Measurements from ENCODE around the gene PRPSAP1.

Gene PRPSAP1

DNA sequence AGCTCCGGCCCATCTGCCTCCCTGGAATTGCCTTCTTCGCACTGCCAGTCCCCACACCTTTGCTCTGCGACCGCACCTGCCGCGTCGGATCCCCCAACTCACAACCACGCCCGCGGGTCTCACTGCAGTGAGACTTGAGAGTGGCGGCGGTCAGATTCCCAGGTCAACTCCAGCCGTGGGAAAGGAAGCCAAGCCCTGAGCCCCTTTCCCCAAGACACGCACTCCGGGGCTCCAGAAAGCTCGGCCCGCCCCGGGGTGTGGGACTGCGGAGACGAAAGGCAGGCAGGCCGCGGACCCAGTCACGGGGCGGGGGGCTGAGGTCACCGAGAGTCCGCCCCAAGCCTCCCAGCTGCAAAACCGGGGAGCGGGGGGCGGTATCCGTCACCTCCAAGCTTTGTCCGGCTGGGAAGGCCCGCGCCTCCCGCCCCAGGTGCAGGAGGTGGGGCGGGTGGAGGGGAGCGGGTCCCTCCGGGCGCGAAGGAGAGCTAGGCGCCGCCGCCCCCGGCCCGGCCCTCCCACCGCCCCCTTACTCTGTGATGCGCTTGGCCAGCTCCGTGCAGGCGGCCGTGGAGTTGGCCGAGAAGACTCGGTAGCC lies 615 bp downstream of the PRPSAP1 start (continued):
- TF ChIP-seq, protein P1, sequence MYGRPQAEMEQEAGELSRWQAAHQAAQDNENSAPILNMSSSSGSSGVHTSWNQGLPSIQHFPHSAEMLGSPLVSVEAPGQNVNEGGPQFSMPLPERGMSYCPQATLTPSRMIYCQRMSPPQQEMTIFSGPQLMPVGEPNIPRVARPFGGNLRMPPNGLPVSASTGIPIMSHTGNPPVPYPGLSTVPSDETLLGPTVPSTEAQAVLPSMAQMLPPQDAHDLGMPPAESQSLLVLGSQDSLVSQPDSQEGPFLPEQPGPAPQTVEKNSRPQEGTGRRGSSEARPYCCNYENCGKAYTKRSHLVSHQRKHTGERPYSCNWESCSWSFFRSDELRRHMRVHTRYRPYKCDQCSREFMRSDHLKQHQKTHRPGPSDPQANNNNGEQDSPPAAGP (tag by site-specific recombination; IDR thresholded peaks at IDR 0.05) = no peak
- TF ChIP-seq ZNF830 (tag by site-specific recombination; IDR thresholded peaks at IDR 0.05; ENCODE audit: low read depth) = no peak
- no peak for TF ChIP-seq ZNF121 (tag by site-specific recombination; IDR thresholded peaks at IDR 0.05)
- no peak for TF ChIP-seq ZNF654 (tag by site-specific recombination; IDR thresholded peaks at IDR 0.05; ENCODE audit: low read depth)
- TF ChIP-seq ZNF747 (tag by site-specific recombination; IDR thresholded peaks at IDR 0.05) = no peak
- no peak for TF ChIP-seq KLF9 (tag by site-specific recombination; IDR thresholded peaks at IDR 0.05; ENCODE audit: low read depth)
- TF ChIP-seq ZNF324 (tag by site-specific recombination; IDR thresholded peaks at IDR 0.05) = no peak
- no peak for TF ChIP-seq HOXD13 (CRISPR knock-in tag; IDR thresholded peaks at IDR 0.05; ENCODE audit: borderline replicate concordance)
- no peak for TF ChIP-seq ZNF426 (tag by site-specific recombination; IDR thresholded peaks at IDR 0.05)
- TF ChIP-seq, protein P2, sequence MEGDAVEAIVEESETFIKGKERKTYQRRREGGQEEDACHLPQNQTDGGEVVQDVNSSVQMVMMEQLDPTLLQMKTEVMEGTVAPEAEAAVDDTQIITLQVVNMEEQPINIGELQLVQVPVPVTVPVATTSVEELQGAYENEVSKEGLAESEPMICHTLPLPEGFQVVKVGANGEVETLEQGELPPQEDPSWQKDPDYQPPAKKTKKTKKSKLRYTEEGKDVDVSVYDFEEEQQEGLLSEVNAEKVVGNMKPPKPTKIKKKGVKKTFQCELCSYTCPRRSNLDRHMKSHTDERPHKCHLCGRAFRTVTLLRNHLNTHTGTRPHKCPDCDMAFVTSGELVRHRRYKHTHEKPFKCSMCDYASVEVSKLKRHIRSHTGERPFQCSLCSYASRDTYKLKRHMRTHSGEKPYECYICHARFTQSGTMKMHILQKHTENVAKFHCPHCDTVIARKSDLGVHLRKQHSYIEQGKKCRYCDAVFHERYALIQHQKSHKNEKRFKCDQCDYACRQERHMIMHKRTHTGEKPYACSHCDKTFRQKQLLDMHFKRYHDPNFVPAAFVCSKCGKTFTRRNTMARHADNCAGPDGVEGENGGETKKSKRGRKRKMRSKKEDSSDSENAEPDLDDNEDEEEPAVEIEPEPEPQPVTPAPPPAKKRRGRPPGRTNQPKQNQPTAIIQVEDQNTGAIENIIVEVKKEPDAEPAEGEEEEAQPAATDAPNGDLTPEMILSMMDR (tag by site-specific recombination; IDR thresholded peaks at IDR 0.05) = no peak
- no peak for TF ChIP-seq KLF7 (tag by site-specific recombination; IDR thresholded peaks at IDR 0.05; ENCODE audit: borderline replicate concordance)
- no peak for TF ChIP-seq MYNN (tag by site-specific recombination; IDR thresholded peaks at IDR 0.05; ENCODE audit: borderline replicate concordance)
- TF ChIP-seq ZFP3 (tag by site-specific recombination; IDR thresholded peaks at IDR 0.05; ENCODE audit: low read depth) = no peak
- TF ChIP-seq FEZF1 (tag by site-specific recombination; IDR thresholded peaks at IDR 0.05) = no peak
- TF ChIP-seq, protein P3, sequence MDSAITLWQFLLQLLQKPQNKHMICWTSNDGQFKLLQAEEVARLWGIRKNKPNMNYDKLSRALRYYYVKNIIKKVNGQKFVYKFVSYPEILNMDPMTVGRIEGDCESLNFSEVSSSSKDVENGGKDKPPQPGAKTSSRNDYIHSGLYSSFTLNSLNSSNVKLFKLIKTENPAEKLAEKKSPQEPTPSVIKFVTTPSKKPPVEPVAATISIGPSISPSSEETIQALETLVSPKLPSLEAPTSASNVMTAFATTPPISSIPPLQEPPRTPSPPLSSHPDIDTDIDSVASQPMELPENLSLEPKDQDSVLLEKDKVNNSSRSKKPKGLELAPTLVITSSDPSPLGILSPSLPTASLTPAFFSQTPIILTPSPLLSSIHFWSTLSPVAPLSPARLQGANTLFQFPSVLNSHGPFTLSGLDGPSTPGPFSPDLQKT (IDR thresholded peaks at IDR 0.05; ENCODE audit: borderline replicate concordance, low read depth, low read length) = no peak
- no peak for TF ChIP-seq ZNF558 (tag by site-specific recombination; IDR thresholded peaks at IDR 0.05)
- TF ChIP-seq ZNF140 (tag by site-specific recombination; IDR thresholded peaks at IDR 0.05) = no peak
- TF ChIP-seq ZNF707 (tag by site-specific recombination; IDR thresholded peaks at IDR 0.05) = no peak
- no peak for TF ChIP-seq ZNF354C (tag by site-specific recombination; IDR thresholded peaks at IDR 0.05; ENCODE audit: borderline replicate concordance, low read depth)
- no peak for TF ChIP-seq TRIM28 (IDR thresholded peaks at IDR 0.05; ENCODE audit: borderline replicate concordance, low read length)
- TF ChIP-seq ZNF626 (tag by site-specific recombination; IDR thresholded peaks at IDR 0.05) = no peak
- TF ChIP-seq, protein P4, sequence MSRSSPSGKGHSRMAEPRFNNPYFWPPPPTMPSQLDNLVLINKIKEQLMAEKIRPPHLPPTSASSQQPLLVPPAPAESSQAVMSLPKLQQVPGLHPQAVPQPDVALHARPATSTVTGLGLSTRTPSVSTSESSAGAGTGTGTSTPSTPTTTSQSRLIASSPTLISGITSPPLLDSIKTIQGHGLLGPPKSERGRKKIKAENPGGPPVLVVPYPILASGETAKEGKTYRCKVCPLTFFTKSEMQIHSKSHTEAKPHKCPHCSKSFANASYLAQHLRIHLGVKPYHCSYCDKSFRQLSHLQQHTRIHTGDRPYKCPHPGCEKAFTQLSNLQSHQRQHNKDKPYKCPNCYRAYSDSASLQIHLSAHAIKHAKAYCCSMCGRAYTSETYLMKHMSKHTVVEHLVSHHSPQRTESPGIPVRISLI (tag by site-specific recombination; IDR thresholded peaks at IDR 0.05) = no peak
- TF ChIP-seq ZNF843 (tag by site-specific recombination; IDR thresholded peaks at IDR 0.05) = no peak
- TF ChIP-seq, protein P5, sequence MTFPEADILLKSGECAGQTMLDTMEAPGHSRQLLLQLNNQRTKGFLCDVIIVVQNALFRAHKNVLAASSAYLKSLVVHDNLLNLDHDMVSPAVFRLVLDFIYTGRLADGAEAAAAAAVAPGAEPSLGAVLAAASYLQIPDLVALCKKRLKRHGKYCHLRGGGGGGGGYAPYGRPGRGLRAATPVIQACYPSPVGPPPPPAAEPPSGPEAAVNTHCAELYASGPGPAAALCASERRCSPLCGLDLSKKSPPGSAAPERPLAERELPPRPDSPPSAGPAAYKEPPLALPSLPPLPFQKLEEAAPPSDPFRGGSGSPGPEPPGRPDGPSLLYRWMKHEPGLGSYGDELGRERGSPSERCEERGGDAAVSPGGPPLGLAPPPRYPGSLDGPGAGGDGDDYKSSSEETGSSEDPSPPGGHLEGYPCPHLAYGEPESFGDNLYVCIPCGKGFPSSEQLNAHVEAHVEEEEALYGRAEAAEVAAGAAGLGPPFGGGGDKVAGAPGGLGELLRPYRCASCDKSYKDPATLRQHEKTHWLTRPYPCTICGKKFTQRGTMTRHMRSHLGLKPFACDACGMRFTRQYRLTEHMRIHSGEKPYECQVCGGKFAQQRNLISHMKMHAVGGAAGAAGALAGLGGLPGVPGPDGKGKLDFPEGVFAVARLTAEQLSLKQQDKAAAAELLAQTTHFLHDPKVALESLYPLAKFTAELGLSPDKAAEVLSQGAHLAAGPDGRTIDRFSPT (tag by site-specific recombination; IDR thresholded peaks at IDR 0.05) = no peak
- TF ChIP-seq GLIS2 (tag by site-specific recombination; IDR thresholded peaks at IDR 0.05) = peak; percentile 32; the same call in 1 of the 2 replicates
- TF ChIP-seq SP7 (tag by site-specific recombination; IDR thresholded peaks at IDR 0.05) = no peak
- TF ChIP-seq GLIS1 (tag by site-specific recombination; IDR thresholded peaks at IDR 0.05) = no peak
- no peak for TF ChIP-seq ZNF350 (tag by site-specific recombination; IDR thresholded peaks at IDR 0.05)
- 0 out of 2 replicates have a peak, but pooled peaks have one; percentile 32 for TF ChIP-seq ZNF600 (tag by site-specific recombination; IDR thresholded peaks at IDR 0.05)
- TF ChIP-seq SP3 (tag by site-specific recombination; IDR thresholded peaks at IDR 0.05) = peak; percentile 1
- TF ChIP-seq SCRT2 (tag by site-specific recombination; IDR thresholded peaks at IDR 0.05) = no peak
- TF ChIP-seq ZNF248 (tag by site-specific recombination; IDR thresholded peaks at IDR 0.05) = no peak
- TF ChIP-seq, protein P6, sequence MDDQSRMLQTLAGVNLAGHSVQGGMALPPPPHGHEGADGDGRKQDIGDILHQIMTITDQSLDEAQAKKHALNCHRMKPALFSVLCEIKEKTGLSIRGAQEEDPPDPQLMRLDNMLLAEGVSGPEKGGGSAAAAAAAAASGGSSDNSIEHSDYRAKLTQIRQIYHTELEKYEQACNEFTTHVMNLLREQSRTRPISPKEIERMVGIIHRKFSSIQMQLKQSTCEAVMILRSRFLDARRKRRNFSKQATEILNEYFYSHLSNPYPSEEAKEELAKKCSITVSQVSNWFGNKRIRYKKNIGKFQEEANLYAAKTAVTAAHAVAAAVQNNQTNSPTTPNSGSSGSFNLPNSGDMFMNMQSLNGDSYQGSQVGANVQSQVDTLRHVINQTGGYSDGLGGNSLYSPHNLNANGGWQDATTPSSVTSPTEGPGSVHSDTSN (CRISPR knock-in tag; IDR thresholded peaks at IDR 0.05) = 0 out of 2 replicates have a peak, but pooled peaks have one; percentile 24

Measured in HEK293 (cell line).